Activated CD4-positive, alpha-beta memory T cell treated with anti-CD3 and anti-CD28 coated beads, Interleukin-2, amount 10 ng/mL, durations not matched to agents 7 days and 5 days (primary cell): ENCODE measurements around the gene STK33. TPM values are rescaled to one million over a fixed set of nuclear protein-coding genes. Genes with fewer than 3 reads are reported as not detected.

Experiments
- CTCF ChIA-PET: fragments of 350-600 bp; sonication (Branson Sonifier 250); formaldehyde crosslinking; loops from one replicate; lab custom pipeline; 2021; ENCODE audit warnings: antibody characterized with exemption, inconsistent platforms; lab: Charles Lee
- POLR2A ChIA-PET: fragments of 350-600 bp; sonication (Branson Sonifier 250); formaldehyde crosslinking; loops from one replicate; lab custom pipeline; 2021; ENCODE audit warnings: antibody characterized with exemption; lab: Charles Lee
- DNase-seq: peaks from one replicate; pipeline ENCODE4 v3.0.0-alpha.2; 2020
- H3K27ac Mint-ChIP-seq: one replicate; pipeline ENCODE4 v1.8.0; 2021; ENCODE audit warnings: mild to moderate bottlenecking, mixed read lengths
- H3K27me3 Mint-ChIP-seq: one replicate; pipeline ENCODE4 v1.8.0; 2021; ENCODE audit warnings: mixed read lengths
- H3K36me3 Mint-ChIP-seq: one replicate; pipeline ENCODE4 v1.8.0; 2021; ENCODE audit warnings: low read depth, mixed read lengths
- H3K4me1 Mint-ChIP-seq: one replicate; pipeline ENCODE4 v1.8.0; 2021; ENCODE audit warnings: mixed read lengths
- H3K4me3 Mint-ChIP-seq: one replicate; pipeline ENCODE4 v1.8.0; 2021; ENCODE audit warnings: mild to moderate bottlenecking, mixed read lengths
- H3K9me3 Mint-ChIP-seq: one replicate; pipeline ENCODE4 v1.8.0; 2021; ENCODE audit warnings: mixed read lengths
- total RNA-seq, 2 experiments: library from RNA; stranded (reverse); gene quantifications; one replicate each; pipeline ENCODE4 v1.2.3, GENCODE V29; 2021

Gene STK33
- total RNA-seq, 2 experiments from 2014 or later: 0.18 to 0.71 TPM

DNA sequence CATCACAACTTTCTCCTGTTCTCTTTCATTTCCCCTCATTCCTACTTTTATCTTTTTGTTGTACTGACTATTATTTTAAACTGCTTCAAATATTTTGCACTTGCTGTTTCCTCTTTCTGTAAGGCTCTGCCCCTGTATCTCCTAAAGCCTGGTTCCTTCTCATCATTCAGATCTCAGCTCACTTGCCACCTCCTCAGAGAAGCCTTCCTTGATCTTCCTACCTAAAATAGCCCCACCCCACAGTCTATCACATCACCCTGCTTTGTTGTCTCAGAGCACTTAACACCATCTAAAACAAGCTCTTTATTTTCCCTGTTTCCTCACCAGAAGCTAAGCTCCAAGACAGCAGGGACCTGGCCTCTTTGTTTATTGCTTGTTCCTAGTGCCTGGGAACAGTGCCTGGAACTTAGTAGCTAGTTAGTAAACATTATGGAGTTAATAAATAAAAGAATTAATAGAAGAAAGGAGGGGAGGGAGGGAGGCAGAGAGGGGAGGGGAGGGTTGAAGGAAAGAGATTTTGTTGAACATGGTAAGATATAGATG lies 2.5 kb upstream of the STK33 start:
- H3K36me3 Mint-ChIP-seq: no peaks in the 10 kb centered on the region
- no peaks in the 10 kb centered on the region for H3K9me3 Mint-ChIP-seq
- CTCF ChIA-PET: interaction anchor here (0.7 kb wide), 1 partner anchor 190 kb away, joined by 3 read pairs; no protein-coding TSS in a partner anchor
- H3K4me1 Mint-ChIP-seq: peaks cover 4% of the 10 kb centered on the region
- no peak overlapping the region for H3K4me3 Mint-ChIP-seq
- no peak for DNase-seq
- no peak overlapping the region for H3K27ac Mint-ChIP-seq
- POLR2A ChIA-PET: no interaction called here
- peaks cover 51% of the 10 kb centered on the region for H3K27me3 Mint-ChIP-seq

DNA sequence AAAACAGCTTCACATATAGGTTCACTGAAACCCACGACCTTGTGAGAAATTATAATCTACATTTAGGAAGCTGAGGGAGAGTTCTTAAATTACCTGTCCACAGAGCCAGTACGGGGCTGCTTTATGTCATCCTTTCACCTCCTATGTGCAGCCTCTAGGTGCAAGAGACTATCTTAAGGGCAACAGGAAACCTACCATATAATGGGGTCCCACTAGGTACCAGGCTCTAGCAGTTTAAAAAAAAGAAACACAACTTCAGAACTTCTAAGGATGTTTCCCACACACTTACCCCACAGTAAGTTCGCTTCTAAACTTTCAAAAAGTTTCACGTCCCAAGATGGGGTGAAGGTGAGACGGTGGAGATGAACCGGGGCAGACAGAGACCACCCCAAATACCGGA lies 573 bp downstream of the STK33 start:
- CTCF ChIA-PET: no interaction called here
- POLR2A ChIA-PET: interaction anchor here (1.2 kb wide), 1 partner anchor 89 kb away, joined by 4 read pairs; the partner anchor contains the start of genes RPL27A and TRIM66
- no peak overlapping the region for H3K27ac Mint-ChIP-seq
- H3K4me1 Mint-ChIP-seq: peaks cover 4% of the 10 kb centered on the region
- DNase-seq: no peak
- peaks cover 65% of the 10 kb centered on the region for H3K27me3 Mint-ChIP-seq
- no peaks in the 10 kb centered on the region for H3K9me3 Mint-ChIP-seq
- H3K36me3 Mint-ChIP-seq: no peaks in the 10 kb centered on the region
- peak overlapping the region; percentile 45 for H3K4me3 Mint-ChIP-seq

DNA sequence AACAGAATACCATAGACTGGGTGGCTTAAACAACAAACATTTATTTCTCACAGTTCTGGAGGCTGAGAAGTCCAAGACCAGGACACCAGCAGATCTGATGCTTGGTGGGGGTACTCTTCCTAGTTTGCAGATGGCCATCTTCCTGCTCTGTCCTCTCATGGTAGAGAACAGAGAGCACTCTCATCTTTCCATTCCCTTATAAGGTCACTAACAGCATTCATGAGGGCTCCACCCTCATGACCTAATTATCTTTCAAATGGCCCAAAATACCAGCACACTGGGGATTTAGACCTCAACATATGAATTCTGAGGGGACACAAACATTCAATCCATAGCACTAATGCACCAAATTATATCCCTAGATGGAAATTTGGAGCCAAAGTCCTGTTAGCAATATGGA lies 6.1 kb downstream of the STK33 start:
- POLR2A ChIA-PET: no interaction called here
- Mint-ChIP-seq H3K4me1 (no peaks in the 10 kb centered on the region), H3K27me3 (peaks cover 33% of the 10 kb centered on the region), H3K9me3 (no peaks in the 10 kb centered on the region), H3K4me3 (no peak overlapping the region), H3K36me3 (no peaks in the 10 kb centered on the region), H3K27ac (no peak overlapping the region)
- CTCF ChIA-PET: no interaction called here
- no peak for DNase-seq

DNA sequence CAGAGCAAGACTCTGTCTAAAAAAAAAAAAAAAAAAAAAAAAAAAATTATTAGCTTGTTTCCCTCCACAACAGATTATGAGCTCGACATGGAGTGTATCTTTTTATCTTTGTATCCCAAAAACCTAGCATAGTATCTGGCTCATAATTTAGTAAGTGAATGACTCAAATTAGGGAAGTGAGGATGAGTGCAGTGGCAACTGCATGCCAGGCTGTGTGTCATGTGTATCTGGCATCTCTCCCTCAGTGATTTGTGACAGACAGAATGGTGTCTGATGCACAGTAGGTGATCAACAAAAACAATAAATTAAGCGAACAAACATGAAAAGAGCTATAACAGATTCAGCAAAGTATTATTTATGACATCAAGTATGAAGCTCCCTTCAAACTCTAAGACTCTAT lies 7.2 kb downstream of the STK33 start:
- Mint-ChIP-seq H3K4me1 (no peaks in the 10 kb centered on the region), H3K27me3 (peaks cover 28% of the 10 kb centered on the region), H3K27ac (no peak overlapping the region), H3K9me3 (no peaks in the 10 kb centered on the region), H3K36me3 (no peaks in the 10 kb centered on the region), H3K4me3 (no peak overlapping the region)
- CTCF ChIA-PET: interaction anchor here (0.7 kb wide), 1 partner anchor 13 kb away, joined by 3 read pairs; no protein-coding TSS in a partner anchor
- POLR2A ChIA-PET: no interaction called here
- DNase-seq: no peak

DNA sequence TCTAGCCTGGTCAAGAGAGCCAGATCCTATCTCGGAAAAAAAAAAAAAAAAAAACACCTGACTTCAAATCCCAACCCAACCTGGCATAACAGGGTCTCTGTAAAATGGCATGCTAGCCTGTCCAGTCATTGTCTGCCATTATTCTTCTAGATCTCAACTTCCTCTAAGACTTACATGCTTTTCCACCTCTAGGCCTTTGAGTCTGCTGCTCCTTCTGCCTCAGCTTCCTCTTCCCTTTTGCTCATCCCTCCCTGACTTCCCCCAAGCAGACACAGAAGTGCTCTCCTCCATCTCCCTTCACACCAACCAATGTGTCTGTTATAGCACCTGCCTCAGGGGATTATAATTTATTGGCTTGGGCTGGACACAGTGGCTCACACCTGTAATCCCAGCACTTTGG lies 7.8 kb downstream of the STK33 start:
- H3K4me3 Mint-ChIP-seq: no peak overlapping the region
- H3K36me3 Mint-ChIP-seq: no peaks in the 10 kb centered on the region
- no peaks in the 10 kb centered on the region for H3K4me1 Mint-ChIP-seq
- H3K27ac Mint-ChIP-seq: no peak overlapping the region
- no peak for DNase-seq
- peaks cover 23% of the 10 kb centered on the region for H3K27me3 Mint-ChIP-seq
- ChIA-PET CTCF (no interaction called here), POLR2A (no interaction called here)
- H3K9me3 Mint-ChIP-seq: no peaks in the 10 kb centered on the region

DNA sequence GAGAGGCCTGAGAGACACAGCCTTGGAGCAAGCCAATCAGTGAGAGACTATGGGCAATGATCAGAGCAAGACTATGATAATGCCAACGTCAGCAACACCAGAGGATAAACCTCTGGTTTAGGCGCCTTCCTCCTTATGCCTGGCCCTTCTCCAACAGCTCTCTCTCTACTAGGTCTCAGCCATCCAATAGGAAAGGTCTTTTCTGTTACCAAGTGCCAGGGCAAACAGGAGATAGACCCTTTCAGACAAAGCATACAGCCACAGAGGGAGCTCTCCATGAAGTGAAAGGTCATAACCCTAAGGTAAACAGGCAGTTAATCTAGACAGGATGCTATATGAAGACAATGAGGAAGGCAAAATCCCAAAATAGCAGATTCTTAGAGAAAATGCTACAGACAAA lies 9.5 kb downstream of the STK33 start:
- Mint-ChIP-seq H3K9me3 (no peaks in the 10 kb centered on the region), H3K36me3 (no peaks in the 10 kb centered on the region), H3K4me3 (no peak overlapping the region), H3K4me1 (no peaks in the 10 kb centered on the region), H3K27ac (no peak overlapping the region), H3K27me3 (peaks cover 28% of the 10 kb centered on the region)
- CTCF ChIA-PET: interaction anchor here (0.6 to 0.7 kb wide), 2 partner anchors 24 to 597 kb away, joined by 3 to 4 read pairs; partner anchors contain the start of gene EIF3F
- no peak for DNase-seq
- POLR2A ChIA-PET: no interaction called here

DNA sequence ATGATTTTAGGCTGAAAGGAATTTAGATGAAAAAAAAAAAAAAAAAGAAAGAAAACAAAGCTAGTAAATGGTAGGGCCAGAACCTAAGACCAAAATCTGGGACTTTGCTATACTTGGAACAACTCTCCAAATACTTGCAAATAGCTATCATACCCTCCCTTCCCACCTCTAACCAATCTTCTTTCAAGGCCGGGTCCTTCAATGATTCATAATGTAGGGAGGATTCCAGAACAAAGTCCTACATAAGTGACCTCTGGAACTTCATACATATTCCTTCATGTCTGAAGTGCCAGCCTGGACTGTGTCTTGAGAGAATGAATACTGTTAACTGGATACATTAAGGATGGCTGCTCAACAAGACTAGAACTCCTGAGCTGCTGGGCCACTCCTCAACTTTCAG lies 9.9 kb downstream of the STK33 start:
- H3K36me3 Mint-ChIP-seq: no peaks in the 10 kb centered on the region
- no peak overlapping the region for H3K4me3 Mint-ChIP-seq
- peaks cover 26% of the 10 kb centered on the region for H3K27me3 Mint-ChIP-seq
- ChIA-PET CTCF (interaction anchor here (0.6 to 0.7 kb wide), 2 partner anchors 25 to 597 kb away, joined by 3 to 4 read pairs; partner anchors contain the start of gene EIF3F), POLR2A (no interaction called here)
- no peak for DNase-seq
- no peaks in the 10 kb centered on the region for H3K4me1 Mint-ChIP-seq
- H3K9me3 Mint-ChIP-seq: no peaks in the 10 kb centered on the region
- no peak overlapping the region for H3K27ac Mint-ChIP-seq

DNA sequence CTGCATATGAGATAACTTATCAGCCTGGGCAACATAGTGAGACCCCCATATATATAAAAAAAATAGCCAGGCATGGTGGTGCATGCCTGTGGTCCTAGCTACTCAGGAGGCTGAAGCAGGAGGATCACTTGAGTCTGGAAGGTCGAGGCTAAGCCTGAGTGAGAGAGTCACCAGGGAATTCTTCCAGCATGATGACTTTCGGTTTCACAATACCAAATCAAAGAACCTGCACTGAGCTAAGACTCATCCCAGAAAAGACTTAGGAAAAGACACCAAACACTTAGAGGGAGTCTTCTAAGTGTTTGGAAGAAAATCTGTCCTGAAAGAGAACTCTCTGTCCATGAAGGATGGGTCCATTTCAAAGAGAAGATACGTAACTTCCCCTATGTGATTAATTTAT lies 12.7 kb downstream of the STK33 start:
- H3K9me3 Mint-ChIP-seq: no peaks in the 10 kb centered on the region
- ChIA-PET CTCF (no interaction called here), POLR2A (interaction anchor here (0.5 kb wide), 1 partner anchor 51 kb away, joined by 4 read pairs; no protein-coding TSS in a partner anchor)
- no peak for DNase-seq
- no peaks in the 10 kb centered on the region for H3K4me1 Mint-ChIP-seq
- H3K4me3 Mint-ChIP-seq: no peak overlapping the region
- no peaks in the 10 kb centered on the region for H3K36me3 Mint-ChIP-seq
- peaks cover 21% of the 10 kb centered on the region for H3K27me3 Mint-ChIP-seq
- H3K27ac Mint-ChIP-seq: no peak overlapping the region

DNA sequence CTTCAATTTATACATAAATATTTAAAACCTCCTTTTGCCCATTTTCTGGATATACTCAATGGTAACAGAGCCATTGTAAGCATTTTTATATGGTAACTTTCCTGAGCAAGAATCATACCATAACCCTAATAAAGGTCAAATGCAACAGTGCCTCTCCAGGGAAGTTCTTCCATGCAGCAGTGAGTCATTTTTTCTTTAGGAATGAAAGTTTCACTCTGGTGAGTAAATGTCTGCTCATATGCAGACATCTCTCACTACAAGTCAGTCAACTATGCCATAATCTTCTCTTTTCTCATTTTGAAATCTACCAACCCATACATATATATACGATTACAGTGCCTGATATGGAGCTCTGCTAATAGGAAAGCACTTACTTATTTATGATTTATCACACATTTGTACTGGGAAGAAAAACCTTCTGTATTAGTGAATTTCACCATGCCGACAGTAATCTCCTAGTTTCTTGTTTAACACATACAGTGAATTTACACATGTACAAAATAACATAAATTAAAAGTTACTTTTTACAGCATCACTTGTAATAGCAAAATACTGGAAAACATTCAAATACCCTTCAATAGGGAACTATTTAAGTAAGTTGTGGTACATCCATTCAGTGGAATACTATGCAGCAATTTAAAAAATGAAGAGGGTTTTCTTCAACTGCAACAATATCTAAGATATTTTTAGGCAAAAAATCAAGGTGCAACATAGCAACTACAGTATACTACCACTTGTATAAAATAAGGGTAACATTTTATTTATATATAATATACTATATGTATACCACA lies 16.0 kb downstream of the STK33 start:
- Mint-ChIP-seq H3K27ac (no peak overlapping the region), H3K36me3 (no peaks in the 10 kb centered on the region)
- CTCF ChIA-PET: no interaction called here

DNA sequence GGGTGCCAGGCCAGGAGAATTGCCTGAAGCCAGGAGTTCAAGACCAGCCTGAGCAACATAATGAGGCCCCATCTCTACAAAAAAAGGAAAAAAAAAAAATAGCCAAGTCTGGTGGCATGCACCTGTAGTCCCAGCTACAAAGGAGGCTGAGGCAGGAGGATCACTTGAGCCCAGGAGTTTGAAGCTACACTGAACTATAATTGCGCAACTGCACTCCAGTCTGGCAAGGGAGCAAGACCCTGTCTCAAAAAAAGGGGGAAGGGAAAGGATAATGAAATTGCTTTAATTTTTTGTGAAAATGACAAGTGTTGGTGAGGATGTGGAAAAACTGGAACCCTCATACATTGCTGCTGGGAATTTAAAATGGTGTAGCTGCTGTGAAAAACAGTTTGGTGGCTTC lies 19.2 kb downstream of the STK33 start:
- Mint-ChIP-seq H3K27ac (no peak overlapping the region), H3K4me1 (no peaks in the 10 kb centered on the region), H3K27me3 (peaks cover 24% of the 10 kb centered on the region), H3K4me3 (no peak overlapping the region), H3K36me3 (no peaks in the 10 kb centered on the region), H3K9me3 (no peaks in the 10 kb centered on the region)
- ChIA-PET POLR2A (no interaction called here), CTCF (no interaction called here)
- DNase-seq: no peak

More for the DNA sequence above, 16.0 kb downstream of the STK33 start:
- no peaks in the 10 kb centered on the region for H3K4me1 Mint-ChIP-seq
- peaks cover 21% of the 10 kb centered on the region for H3K27me3 Mint-ChIP-seq
- H3K9me3 Mint-ChIP-seq: no peaks in the 10 kb centered on the region
- no peak for DNase-seq
- POLR2A ChIA-PET: no interaction called here
- H3K4me3 Mint-ChIP-seq: no peak overlapping the region

DNA sequence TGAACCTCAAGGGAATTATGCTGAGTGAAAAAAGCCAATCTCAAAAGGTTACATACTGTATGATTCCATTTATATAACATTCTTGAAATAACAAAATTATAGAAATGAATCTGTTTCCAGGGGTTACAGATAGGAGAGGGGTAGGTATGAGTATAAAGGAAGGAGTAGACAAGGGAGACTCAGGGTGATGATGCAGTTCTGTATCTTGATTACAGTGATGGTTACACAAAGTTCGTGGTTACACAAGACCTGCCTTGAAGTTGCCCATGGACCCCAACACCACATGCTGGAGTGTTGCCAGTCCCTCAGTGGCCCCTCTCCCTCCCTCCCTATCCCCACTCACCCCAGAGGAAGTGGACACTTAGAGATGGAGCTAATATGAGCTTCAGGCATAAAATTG lies 20.3 kb downstream of the STK33 start:
- POLR2A ChIA-PET: no interaction called here
- Mint-ChIP-seq H3K27me3 (peaks cover 20% of the 10 kb centered on the region), H3K9me3 (no peaks in the 10 kb centered on the region), H3K4me3 (no peak overlapping the region), H3K4me1 (no peaks in the 10 kb centered on the region), H3K36me3 (no peaks in the 10 kb centered on the region), H3K27ac (no peak overlapping the region)
- CTCF ChIA-PET: interaction anchor here (1.3 to 1.5 kb wide), 2 partner anchors 13 to 386 kb away, joined by 3 read pairs; no protein-coding TSS in a partner anchor
- DNase-seq: no peak

DNA sequence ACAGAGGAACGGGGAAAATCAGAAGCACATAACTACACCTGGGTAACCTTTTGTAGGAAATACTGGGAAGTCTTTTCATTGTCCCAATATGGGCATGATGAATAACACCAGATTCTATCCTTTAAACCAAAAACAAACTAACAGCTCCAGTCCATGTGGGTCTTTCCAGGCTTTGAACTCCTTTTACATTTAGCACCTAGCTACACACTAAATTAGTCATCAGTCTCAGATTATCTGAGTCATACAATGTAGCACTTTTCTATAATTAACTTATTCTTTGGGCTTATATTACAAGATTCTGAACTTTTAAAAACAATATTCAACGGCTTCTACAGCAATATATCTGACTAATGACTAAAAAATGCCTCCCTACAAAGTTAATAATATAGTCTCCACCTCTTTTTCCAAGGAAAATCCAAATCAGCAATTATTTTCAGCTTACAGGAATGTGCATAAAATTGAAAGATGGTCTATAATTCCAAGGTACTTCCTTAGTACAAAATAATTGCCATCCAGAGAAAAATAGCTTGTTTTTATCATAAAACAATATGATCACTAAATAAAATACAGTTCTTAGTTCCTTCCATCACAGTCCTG lies 26.3 kb downstream of the STK33 start:
- ChIA-PET POLR2A (interaction anchor here (0.9 to 1.4 kb wide), 2 partner anchors 30 to 115 kb away, joined by 3 read pairs; partner anchors contain the start of genes RPL27A and TRIM66), CTCF (interaction anchor here (0.6 to 2.1 kb wide), 8 partner anchors 10 to 468 kb away, joined by 3 to 13 read pairs (median 8); partner anchors contain the start of gene LMO1)
- no peaks in the 10 kb centered on the region for H3K9me3 Mint-ChIP-seq
- H3K27me3 Mint-ChIP-seq: peaks cover 34% of the 10 kb centered on the region
- no peak for DNase-seq
- H3K27ac Mint-ChIP-seq: no peak overlapping the region
- no peaks in the 10 kb centered on the region for H3K4me1 Mint-ChIP-seq
- H3K36me3 Mint-ChIP-seq: no peaks in the 10 kb centered on the region
- H3K4me3 Mint-ChIP-seq: no peak overlapping the region
